Type B pancreatic cell (in vitro differentiated cells): Measurements from ENCODE around the gene ABCB6. TPM values are rescaled to one million over a fixed set of nuclear protein-coding genes. Genes with fewer than 3 reads are reported as not detected.

Experiments
- DNase-seq: peaks from one replicate; pipeline ENCODE4 v3.0.0; 2021; ENCODE audit warnings: mixed read lengths; ENCODE audit not compliant: unreplicated experiment; ENCODE audit errors: extremely low spot score
- H3K27ac Mint-ChIP-seq: 2 replicates; pipeline ENCODE4 v1.8.0; 2021; ENCODE audit warnings: mild to moderate bottlenecking, mixed read lengths
- H3K27me3 Mint-ChIP-seq: 2 replicates; pipeline ENCODE4 v1.8.0; 2021; ENCODE audit warnings: mixed read lengths
- H3K36me3 Mint-ChIP-seq: 2 replicates; pipeline ENCODE4 v1.8.0; 2021; ENCODE audit warnings: mixed read lengths
- H3K4me1 Mint-ChIP-seq: one replicate; pipeline ENCODE4 v1.8.0; 2021; ENCODE audit warnings: mixed read lengths; ENCODE audit not compliant: unreplicated experiment
- H3K4me3 Mint-ChIP-seq: 2 replicates; pipeline ENCODE4 v1.8.0; 2021; ENCODE audit warnings: mild to moderate bottlenecking, mixed read lengths
- H3K9me3 Mint-ChIP-seq: 2 replicates; pipeline ENCODE4 v1.8.0; 2021; ENCODE audit warnings: mixed read lengths
- total RNA-seq: library from RNA; stranded (reverse); gene quantifications from 2 replicates; pipeline ENCODE4 v1.2.1, GENCODE V29; 2021; ENCODE audit warnings: low replicate concordance
- TF ChIP-seq, protein P1 (sequence below): fragments of 200-600 bp; sonication (generic); conservative IDR thresholded peaks from 2 replicates; pipeline ENCODE4 v1.5.0; 2021; ENCODE audit warnings: antibody characterized with exemption, mild to moderate bottlenecking

Gene ABCB6
- total RNA-seq, 1 donor from 2014 or later = 40.4 TPM

DNA sequence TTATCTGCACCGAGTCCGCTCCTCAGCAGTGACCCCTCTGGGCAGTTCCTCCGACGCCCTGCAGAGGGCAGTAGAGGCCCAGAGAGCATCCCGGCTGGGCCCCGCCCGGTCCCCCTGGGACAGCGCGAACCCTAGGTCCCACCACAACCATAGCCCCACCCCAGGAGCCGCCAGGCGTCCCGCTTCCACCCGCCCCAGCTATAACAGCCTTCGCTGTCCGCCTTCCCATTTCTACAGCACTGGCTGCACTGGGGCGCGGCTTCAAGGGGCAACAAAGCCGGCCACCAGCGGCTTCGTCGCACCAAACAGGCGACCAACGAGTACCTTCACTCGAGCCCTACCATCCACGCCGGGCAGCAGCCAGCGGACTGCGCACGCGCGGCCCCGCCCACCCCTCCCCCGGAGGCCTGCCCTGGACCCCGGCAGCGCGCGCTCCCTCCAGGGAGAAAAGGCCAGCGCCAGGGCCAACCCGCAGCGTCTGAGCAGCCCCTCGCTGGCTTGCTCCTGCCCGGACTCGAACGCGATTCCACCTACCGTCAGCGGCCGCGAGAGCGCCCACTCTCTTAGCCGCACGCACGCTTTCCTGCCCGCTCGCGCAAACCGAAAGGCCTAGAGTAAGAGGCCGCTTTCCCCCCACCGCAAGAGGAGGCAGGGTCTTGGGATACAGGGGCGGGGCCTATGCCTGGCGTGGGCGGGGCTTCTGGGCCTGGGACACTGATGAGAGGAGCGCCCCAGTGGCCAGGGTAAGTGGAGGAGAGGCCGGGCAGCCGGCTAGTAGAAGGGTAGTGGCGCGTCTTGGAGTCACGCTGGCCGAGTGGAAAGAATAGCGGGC lies 58.4 kb downstream of the ABCB6 start, which contains the start of gene NHEJ1:
Gene NHEJ1 (minus strand): TSS at position 630 of the 832 bp plus-strand sequence. CDS start 2,453 bp downstream, outside the sequence.
- DNase-seq = peak; percentile 95
- Mint-ChIP-seq H3K27me3 (no peaks in the 10 kb centered on the region), H3K36me3 (peaks cover 9% of the 10 kb centered on the region), H3K4me3 (peak within 1 kb of the TSS; percentile 97), H3K4me1 (peaks cover 21% of the 10 kb centered on the region), H3K27ac (peak within 1 kb of the TSS; percentile 96), H3K9me3 (no peaks in the 10 kb centered on the region)
- TF ChIP-seq, protein P1, sequence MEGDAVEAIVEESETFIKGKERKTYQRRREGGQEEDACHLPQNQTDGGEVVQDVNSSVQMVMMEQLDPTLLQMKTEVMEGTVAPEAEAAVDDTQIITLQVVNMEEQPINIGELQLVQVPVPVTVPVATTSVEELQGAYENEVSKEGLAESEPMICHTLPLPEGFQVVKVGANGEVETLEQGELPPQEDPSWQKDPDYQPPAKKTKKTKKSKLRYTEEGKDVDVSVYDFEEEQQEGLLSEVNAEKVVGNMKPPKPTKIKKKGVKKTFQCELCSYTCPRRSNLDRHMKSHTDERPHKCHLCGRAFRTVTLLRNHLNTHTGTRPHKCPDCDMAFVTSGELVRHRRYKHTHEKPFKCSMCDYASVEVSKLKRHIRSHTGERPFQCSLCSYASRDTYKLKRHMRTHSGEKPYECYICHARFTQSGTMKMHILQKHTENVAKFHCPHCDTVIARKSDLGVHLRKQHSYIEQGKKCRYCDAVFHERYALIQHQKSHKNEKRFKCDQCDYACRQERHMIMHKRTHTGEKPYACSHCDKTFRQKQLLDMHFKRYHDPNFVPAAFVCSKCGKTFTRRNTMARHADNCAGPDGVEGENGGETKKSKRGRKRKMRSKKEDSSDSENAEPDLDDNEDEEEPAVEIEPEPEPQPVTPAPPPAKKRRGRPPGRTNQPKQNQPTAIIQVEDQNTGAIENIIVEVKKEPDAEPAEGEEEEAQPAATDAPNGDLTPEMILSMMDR = peak; percentile 100

Other genes with a start within 250 kb of the ABCB6 start
- gene FEV, start 233.8 kb downstream of the ABCB6 start, total RNA-seq = 12.5 and 51.1 TPM in 2 replicates
- gene CRYBA2, start 225.5 kb downstream of the ABCB6 start, total RNA-seq = 77.3 and 179 TPM in 2 replicates
- 0.29 and 2.1 TPM in 2 replicates for gene CFAP65, start 177.4 kb downstream of the ABCB6 start, total RNA-seq
- 10.8 and 13.8 TPM in 2 replicates for gene IHH, start 158.0 kb downstream of the ABCB6 start, total RNA-seq
- gene NHEJ1, start 58.1 kb downstream of the ABCB6 start, total RNA-seq = 17.9 and 19.6 TPM in 2 replicates
- gene SLC23A3, start 48.9 kb downstream of the ABCB6 start, total RNA-seq = 5.5 and 6.1 TPM in 2 replicates
- 37.8 and 54.0 TPM in 2 replicates for gene CNPPD1, start 42.0 kb downstream of the ABCB6 start, total RNA-seq
- 86.2 and 88.7 TPM in 2 replicates for gene RETREG2, start 40.7 kb downstream of the ABCB6 start, total RNA-seq
- 25.9 and 28.2 TPM in 2 replicates for gene ZFAND2B, start 12.2 kb downstream of the ABCB6 start, total RNA-seq
- gene ATG9A, start 10.7 kb upstream of the ABCB6 start, total RNA-seq = 46.4 and 52.9 TPM in 2 replicates
- 58.7 and 58.8 TPM in 2 replicates for gene ANKZF1, start 10.8 kb upstream of the ABCB6 start, total RNA-seq
- gene GLB1L, start 26.5 kb upstream of the ABCB6 start, total RNA-seq = 4.4 and 16.1 TPM in 2 replicates
- gene STK16, start 26.5 kb upstream of the ABCB6 start, total RNA-seq = 34.2 and 37.5 TPM in 2 replicates
- not detected in 2 replicates for gene TUBA4B, start 34.3 kb upstream of the ABCB6 start, total RNA-seq
- gene TUBA4A, start 35.0 kb upstream of the ABCB6 start, total RNA-seq = 25.4 and 81.1 TPM in 2 replicates
- 68.5 and 109 TPM in 2 replicates for gene DNAJB2, start 60.4 kb upstream of the ABCB6 start, total RNA-seq
- gene PTPRN, start 90.4 kb upstream of the ABCB6 start, total RNA-seq = 17.5 and 35.6 TPM in 2 replicates
- gene RESP18, start 113.8 kb upstream of the ABCB6 start, total RNA-seq = not detected in 2 replicates
- 54.1 and 56.1 TPM in 2 replicates for gene DNPEP, start 169.0 kb upstream of the ABCB6 start, total RNA-seq
- gene DES, start 199.4 kb upstream of the ABCB6 start, total RNA-seq = 1.4 and 9.3 TPM in 2 replicates
- gene SPEG, start 215.9 kb upstream of the ABCB6 start, total RNA-seq = 11.5 and 49.4 TPM in 2 replicates